HG02981 (cell line): ENCODE results near the gene IL17RE.

Experiments used
- ATAC-seq: cut with Tn5 transposase; IDR thresholded peaks from one replicate; pipeline ENCODE4 v1.9.1; 2021; ENCODE audit warnings: mild to moderate bottlenecking, moderate library complexity; ENCODE audit not compliant: unreplicated experiment

IL17RE gene

GRCh38 chr3:9903238-9903624, 583 bp downstream of the IL17RE start:
- no peak for ATAC-seq

- no peak for ATAC-seq
These were observed 1.3 kb downstream of the IL17RE start for GRCh38 chr3:9903904-9904303.

GRCh38 chr3:9906480-9906879, 3.8 kb downstream of the IL17RE start:
- ATAC-seq, result no peak

- ATAC-seq, result no peak
These were observed 5.6 kb downstream of the IL17RE start for GRCh38 chr3:9908286-9908685.

- no peak for ATAC-seq
These were observed 6.8 kb downstream of the IL17RE start for GRCh38 chr3:9909221-9910013.

- ATAC-seq, result no peak
These were observed 9.2 kb downstream of the IL17RE start for GRCh38 chr3:9911863-9912262.

- no peak for ATAC-seq
These were observed 9.8 kb downstream of the IL17RE start for GRCh38 chr3:9912294-9912935.

- no peak for ATAC-seq
These were observed 11.0 kb downstream of the IL17RE start for GRCh38 chr3:9913601-9914000.

GRCh38 chr3:9914011-9914410, 11.4 kb downstream of the IL17RE start:
- no peak for ATAC-seq

GRCh38 chr3:9914559-9915253, 12.1 kb downstream of the IL17RE start:
- no peak for ATAC-seq

GRCh38 chr3:9915254-9916141, 12.8 kb downstream of the IL17RE start:
- ATAC-seq, result no peak

GRCh38 chr3:9916346-9916733, 13.7 kb downstream of the IL17RE start:
- no peak for ATAC-seq

GRCh38 chr3:9916734-9917680, 14.4 kb downstream of the IL17RE start, which contains the start of gene IL17RC:
IL17RC (plus strand) TSS chr3:9917098; CDS start chr3:9917316, 218 bp downstream.
- ATAC-seq, result no peak

GRCh38 chr3:9917820-9918219, 15.2 kb downstream of the IL17RE start:
- no peak for ATAC-seq

GRCh38 chr3:9918261-9919038, 15.8 kb downstream of the IL17RE start:
- ATAC-seq, result no peak

GRCh38 chr3:9928158-9928557, 25.5 kb downstream of the IL17RE start:
- no peak for ATAC-seq

GRCh38 chr3:9930804-9931418, 28.3 kb downstream of the IL17RE start:
- ATAC-seq, result no peak

GRCh38 chr3:9932535-9932842, 29.8 kb downstream of the IL17RE start:
- no peak for ATAC-seq
